Measurements from ENCODE around the gene FLOT2.
"Not testable (repeated sequence)": the region's sequence is repeated elsewhere in the genome, so short reads cannot be mapped to it uniquely, and the experiment has no call there.

Gene FLOT2

DNA sequence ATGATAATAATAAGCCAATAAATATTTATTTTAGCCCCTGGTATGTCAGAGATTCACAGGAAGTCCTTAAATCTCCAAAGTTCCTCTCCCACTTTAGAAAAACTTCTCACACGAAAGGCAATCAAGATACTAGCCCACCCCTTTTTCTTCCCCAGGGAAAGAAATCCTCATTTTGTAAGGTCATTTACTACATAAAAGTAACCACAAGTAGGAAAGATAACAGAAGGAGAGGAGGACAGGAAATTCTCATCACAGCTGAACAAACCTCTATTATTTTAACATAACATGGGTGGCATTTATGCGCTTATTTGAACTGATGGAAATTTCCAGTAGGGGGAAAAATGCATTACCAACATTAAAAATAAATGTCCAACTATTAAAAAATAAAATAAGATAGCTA, 58.3 kb downstream of the FLOT2 start:
- DNase-seq, result no peak

DNA sequence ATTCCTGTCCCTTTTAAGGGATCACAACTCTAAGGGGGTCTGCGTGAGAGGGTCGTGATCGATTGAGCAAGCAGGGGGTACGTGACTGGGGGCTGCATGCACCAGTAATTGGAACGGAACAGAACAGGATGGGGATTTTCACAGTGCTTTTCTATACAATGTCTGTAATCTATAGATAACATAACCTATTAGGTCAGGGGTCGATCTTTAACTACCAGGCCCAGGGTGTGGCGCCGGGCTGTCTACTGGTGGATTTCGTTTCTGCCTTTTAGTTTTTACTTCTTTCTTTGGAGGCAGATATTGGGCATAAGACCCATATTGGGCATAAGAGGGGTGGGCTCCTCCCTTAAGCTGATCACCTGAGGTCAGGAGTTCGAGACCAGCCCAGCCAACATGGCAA, 61.0 kb downstream of the FLOT2 start:
- DNase-seq, result not testable (repeated sequence)

DNA sequence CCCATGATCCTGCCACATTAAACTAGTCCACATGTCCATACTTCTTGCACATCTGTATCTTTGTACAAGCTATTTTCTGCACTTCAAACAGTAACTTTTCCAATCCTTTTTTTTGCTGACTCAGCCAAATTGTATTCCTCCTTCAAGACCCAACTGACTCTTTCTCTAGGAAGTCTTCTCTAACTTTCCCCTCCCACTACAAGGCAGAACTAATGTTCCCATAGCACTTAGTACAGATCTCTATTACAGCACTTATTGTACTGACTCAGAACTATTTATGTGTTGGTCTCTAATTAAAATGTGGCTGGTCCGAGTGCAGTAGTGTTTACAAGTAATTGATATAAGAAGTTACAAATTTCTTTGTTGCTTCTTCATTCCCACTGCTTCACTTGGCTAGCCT, 63.1 kb downstream of the FLOT2 start:
- DNase-seq, result no peak

Measured in NCI-H1436 treated with DMSO at 0.1 percent for 48 hours (cell line).